Measurements from ENCODE around the gene ELK4.
A peak's percentile ranks its signal among the peaks of the same experiment; 100 is the strongest.

Gene ELK4

DNA sequence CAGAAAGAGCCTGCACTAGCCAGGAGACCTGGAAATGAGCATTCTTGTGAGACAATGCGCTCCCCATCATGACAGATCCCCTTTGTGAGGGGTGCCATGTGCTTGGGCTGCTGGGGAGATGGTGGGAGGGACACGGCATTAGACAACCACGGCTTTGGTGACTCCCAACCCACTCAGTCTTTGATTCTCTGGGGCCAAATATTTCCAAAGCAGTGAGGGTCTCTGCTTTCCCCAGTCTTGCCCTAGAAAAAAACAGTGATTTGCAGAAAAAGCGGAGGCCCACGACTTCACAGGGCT lies 38.3 kb upstream of the ELK4 start:
- H2AK5ac ChIP-seq (ENCODE audit: low read length), result no peak overlapping the region
- H3K27ac ChIP-seq (ENCODE audit: low read depth, low read length), result no peak overlapping the region
- no peak overlapping the region for H2BK12ac ChIP-seq (ENCODE audit: low read length)
- H2BK5ac ChIP-seq (ENCODE audit: low read depth, low read length, poor library complexity), result no peak overlapping the region
- H3K79me1 ChIP-seq (ENCODE audit: low read length), result no peaks in the 10 kb centered on the region
- no peak overlapping the region for H3K23ac ChIP-seq (ENCODE audit: low read length)
- no peak overlapping the region for H3K18ac ChIP-seq (ENCODE audit: low read length)
- no peak overlapping the region for H3K4me2 ChIP-seq (ENCODE audit: low read length)
- WGBS (ENCODE audit: extremely low coverage, insufficient coverage, insufficient read length), result no CpG with 5 or more reads among the region's 5 CpGs
- H3K27me3 ChIP-seq (ENCODE audit: insufficient read depth, low read length), result no peaks in the 10 kb centered on the region
- H3K4ac ChIP-seq (ENCODE audit: low read depth, low read length), result no peak overlapping the region
- H3K36me3 ChIP-seq (ENCODE audit: control insufficient read depth in 1 of 2, insufficient read depth in 2 of 2, low read length in 2 of 2), result no peaks in the 10 kb centered on the region
- no peaks in the 10 kb centered on the region for H3K9me3 ChIP-seq (ENCODE audit: insufficient read depth, low read depth, low read length)
- H3K9ac ChIP-seq (ENCODE audit: low read length), result no peak overlapping the region
- no peak overlapping the region for H3K4me3 ChIP-seq (ENCODE audit: low read depth, low read length)
- H4K12ac ChIP-seq (ENCODE audit: low read depth, low read length), result no peak overlapping the region
- H3K4me1 ChIP-seq (ENCODE audit: control insufficient read depth in 1 of 2, insufficient read depth in 2 of 2, low read length in 2 of 2), result peaks cover 10 to 13% of the 10 kb centered on the region in 2 experiments
- no peak overlapping the region for H4K91ac ChIP-seq (ENCODE audit: low read depth, low read length)
- no peak overlapping the region for H2BK120ac ChIP-seq (ENCODE audit: insufficient read depth, low read length, poor library complexity)
- DNase-seq, result no peak
- H2AFZ ChIP-seq (ENCODE audit: insufficient read depth, low read length, poor library complexity), result no peak overlapping the region
- H3K14ac ChIP-seq (ENCODE audit: low read length), result no peak overlapping the region
- H4K8ac ChIP-seq (ENCODE audit: low read depth, low read length), result no peak overlapping the region
- H3K79me2 ChIP-seq (ENCODE audit: control insufficient read depth, insufficient read depth, low read length, poor library complexity), result no peaks in the 10 kb centered on the region

GRCh38 chr1:205669341-205670149 lies 37.7 kb upstream of the ELK4 start:
- no CpG with 5 or more reads among the region's 20 CpGs for WGBS (ENCODE audit: extremely low coverage, insufficient coverage, insufficient read length)

DNA sequence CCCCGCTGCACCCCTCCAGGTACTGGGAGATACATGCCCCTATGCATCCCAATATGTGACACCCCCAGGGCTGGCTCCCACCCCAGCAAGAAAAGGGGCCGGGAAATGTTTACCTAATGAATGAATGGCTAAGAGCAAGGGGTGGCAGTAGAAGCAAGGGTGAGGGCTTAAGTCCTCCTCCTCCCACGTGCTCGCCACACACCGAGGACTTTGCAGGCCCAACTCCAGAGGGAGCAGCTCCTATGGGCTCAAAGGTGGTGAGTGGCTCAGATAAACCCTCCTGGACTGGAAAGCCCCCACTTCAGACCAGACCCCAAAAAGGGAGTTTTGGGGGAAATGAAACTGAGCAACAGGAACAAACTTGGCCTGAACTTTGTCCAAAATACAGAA lies 37.1 kb upstream of the ELK4 start:
- Histone ChIP-seq H3K79me2 (ENCODE audit: control insufficient read depth, insufficient read depth, low read length, poor library complexity) (no peaks in the 10 kb centered on the region), H3K9me3 (ENCODE audit: insufficient read depth, low read depth, low read length) (no peaks in the 10 kb centered on the region), H3K4me2 (ENCODE audit: low read length) (no peak overlapping the region), H3K9ac (ENCODE audit: low read length) (no peak overlapping the region), H3K14ac (ENCODE audit: low read length) (no peak overlapping the region), H3K36me3 (ENCODE audit: control insufficient read depth in 1 of 2, insufficient read depth in 2 of 2, low read length in 2 of 2) (no peaks in the 10 kb centered on the region), H3K27me3 (ENCODE audit: insufficient read depth, low read length) (no peaks in the 10 kb centered on the region), H4K8ac (ENCODE audit: low read depth, low read length) (no peak overlapping the region), H2BK120ac (ENCODE audit: insufficient read depth, low read length, poor library complexity) (no peak overlapping the region), H2AFZ (ENCODE audit: insufficient read depth, low read length, poor library complexity) (no peak overlapping the region), H3K4me3 (ENCODE audit: low read depth, low read length) (no peak overlapping the region), H2BK5ac (ENCODE audit: low read depth, low read length, poor library complexity) (no peak overlapping the region), H4K91ac (ENCODE audit: low read depth, low read length) (no peak overlapping the region), H2BK12ac (ENCODE audit: low read length) (no peak overlapping the region), H4K12ac (ENCODE audit: low read depth, low read length) (no peak overlapping the region), H3K79me1 (ENCODE audit: low read length) (no peaks in the 10 kb centered on the region), H3K27ac (ENCODE audit: low read depth, low read length) (no peak overlapping the region), H2AK5ac (ENCODE audit: low read length) (no peak overlapping the region), H3K18ac (ENCODE audit: low read length) (no peak overlapping the region), H3K4me1 (ENCODE audit: control insufficient read depth in 1 of 2, insufficient read depth in 2 of 2, low read length in 2 of 2) (peaks cover 10 to 13% of the 10 kb centered on the region in 2 experiments), H3K23ac (ENCODE audit: low read length) (no peak overlapping the region), H3K4ac (ENCODE audit: low read depth, low read length) (no peak overlapping the region)
- peak in 1 of 2 donors; percentile 15 for DNase-seq
- WGBS (ENCODE audit: extremely low coverage, insufficient coverage, insufficient read length), result no CpG with 5 or more reads among the region's 5 CpGs

More at GRCh38 chr1:205669341-205670149, 37.7 kb upstream of the ELK4 start:
- Histone ChIP-seq H3K9me3 (ENCODE audit: insufficient read depth, low read depth, low read length) (no peaks in the 10 kb centered on the region), H3K79me1 (ENCODE audit: low read length) (no peaks in the 10 kb centered on the region), H2BK120ac (ENCODE audit: insufficient read depth, low read length, poor library complexity) (no peak overlapping the region), H3K27me3 (ENCODE audit: insufficient read depth, low read length) (no peaks in the 10 kb centered on the region), H3K4me1 (ENCODE audit: control insufficient read depth in 1 of 2, insufficient read depth in 2 of 2, low read length in 2 of 2) (peaks cover 10 to 13% of the 10 kb centered on the region in 2 experiments), H2AK5ac (ENCODE audit: low read length) (no peak overlapping the region), H3K79me2 (ENCODE audit: control insufficient read depth, insufficient read depth, low read length, poor library complexity) (no peaks in the 10 kb centered on the region), H3K14ac (ENCODE audit: low read length) (no peak overlapping the region), H3K36me3 (ENCODE audit: control insufficient read depth in 1 of 2, insufficient read depth in 2 of 2, low read length in 2 of 2) (no peaks in the 10 kb centered on the region), H4K91ac (ENCODE audit: low read depth, low read length) (no peak overlapping the region), H3K9ac (ENCODE audit: low read length) (no peak overlapping the region), H2BK12ac (ENCODE audit: low read length) (no peak overlapping the region), H3K23ac (ENCODE audit: low read length) (no peak overlapping the region), H3K4me2 (ENCODE audit: low read length) (no peak overlapping the region), H4K12ac (ENCODE audit: low read depth, low read length) (no peak overlapping the region), H2AFZ (ENCODE audit: insufficient read depth, low read length, poor library complexity) (no peak overlapping the region), H3K4me3 (ENCODE audit: low read depth, low read length) (no peak overlapping the region), H3K4ac (ENCODE audit: low read depth, low read length) (no peak overlapping the region), H2BK5ac (ENCODE audit: low read depth, low read length, poor library complexity) (no peak overlapping the region), H3K18ac (ENCODE audit: low read length) (no peak overlapping the region), H4K8ac (ENCODE audit: low read depth, low read length) (no peak overlapping the region), H3K27ac (ENCODE audit: low read depth, low read length) (no peak overlapping the region)
- DNase-seq, result peak in 1 of 2 donors; percentile 12

- no peaks in the 10 kb centered on the region for H3K79me2 ChIP-seq (ENCODE audit: control insufficient read depth, insufficient read depth, low read length, poor library complexity)
- no peak overlapping the region for H3K18ac ChIP-seq (ENCODE audit: low read length)
- DNase-seq, result no peak
- no peak overlapping the region for H2BK12ac ChIP-seq (ENCODE audit: low read length)
- H3K4me2 ChIP-seq (ENCODE audit: low read length), result no peak overlapping the region
- H2BK5ac ChIP-seq (ENCODE audit: low read depth, low read length, poor library complexity), result no peak overlapping the region
- no peak overlapping the region for H3K9ac ChIP-seq (ENCODE audit: low read length)
- no peak overlapping the region for H4K8ac ChIP-seq (ENCODE audit: low read depth, low read length)
- H2AFZ ChIP-seq (ENCODE audit: insufficient read depth, low read length, poor library complexity), result no peak overlapping the region
- H3K27ac ChIP-seq (ENCODE audit: low read depth, low read length), result no peak overlapping the region
- no peaks in the 10 kb centered on the region for H3K27me3 ChIP-seq (ENCODE audit: insufficient read depth, low read length)
- no peak overlapping the region for H3K14ac ChIP-seq (ENCODE audit: low read length)
- no peaks in the 10 kb centered on the region for H3K36me3 ChIP-seq (ENCODE audit: control insufficient read depth in 1 of 2, insufficient read depth in 2 of 2, low read length in 2 of 2)
- peaks cover 10 to 13% of the 10 kb centered on the region in 2 experiments for H3K4me1 ChIP-seq (ENCODE audit: control insufficient read depth in 1 of 2, insufficient read depth in 2 of 2, low read length in 2 of 2)
- WGBS (ENCODE audit: extremely low coverage, insufficient coverage, insufficient read length), result no CpG with 5 or more reads among the region's 11 CpGs
- no peak overlapping the region for H2AK5ac ChIP-seq (ENCODE audit: low read length)
- no peak overlapping the region for H2BK120ac ChIP-seq (ENCODE audit: insufficient read depth, low read length, poor library complexity)
- H3K79me1 ChIP-seq (ENCODE audit: low read length), result no peaks in the 10 kb centered on the region
- H3K9me3 ChIP-seq (ENCODE audit: insufficient read depth, low read depth, low read length), result no peaks in the 10 kb centered on the region
- H3K23ac ChIP-seq (ENCODE audit: low read length), result no peak overlapping the region
- no peak overlapping the region for H4K12ac ChIP-seq (ENCODE audit: low read depth, low read length)
- H3K4me3 ChIP-seq (ENCODE audit: low read depth, low read length), result no peak overlapping the region
- H3K4ac ChIP-seq (ENCODE audit: low read depth, low read length), result no peak overlapping the region
- no peak overlapping the region for H4K91ac ChIP-seq (ENCODE audit: low read depth, low read length)
These were observed 36.3 kb upstream of the ELK4 start for GRCh38 chr1:205667909-205668643.

Measured in trophoblast cell (in vitro differentiated cells and primary cell).